GM12878 (cell line): ENCODE results near the gene CALHM3. TPM values are rescaled to one million over a fixed set of nuclear protein-coding genes. Genes with fewer than 3 reads are reported as not detected.

ENCODE experiments used
- ATAC-seq: fragments of 200-7000 bp; cut with Tn5 transposase; 3 replicates; pipeline ENCODE4 v1.9.1; 2020; ENCODE audit warnings: mild to moderate bottlenecking, moderate library complexity
- BruUV-seq: library from RNA; stranded (reverse); fragments of 400-500 nt; replicated peaks from 2 replicates; lab custom pipeline; 2021; lab: Mats Ljungman, UMichigan
- CTCF ChIA-PET: fragments of 300-600 bp; sonication (Branson Sonifier 250); formaldehyde crosslinking; extraction: SDS; loops from one replicate; lab custom pipeline; 2021; ENCODE audit warnings: inconsistent platforms; lab: Yijun Ruan, JAX
- POLR2A ChIA-PET: fragments of 350-600 bp; formaldehyde crosslinking; extraction: SDS; loops from one replicate; lab custom pipeline; 2021; ENCODE audit warnings: inconsistent platforms; lab: Charles Lee
- RAD21 ChIA-PET: fragments of 300-600 bp; sonication (Branson Sonifier 250); formaldehyde crosslinking; loops from one replicate; lab custom pipeline; 2023; ENCODE audit warnings: antibody characterized with exemption; ENCODE audit not compliant: unreplicated experiment; lab: Charles Lee
- SMC1A ChIA-PET: fragments of 300-600 bp; sonication (Branson Sonifier 250); formaldehyde crosslinking; loops from one replicate; lab custom pipeline; 2023; ENCODE audit not compliant: unreplicated experiment, uncharacterized antibody; lab: Charles Lee
- DNase-seq: peaks from one replicate; pipeline ENCODE4 v3.0.0-alpha.2; 2011; ENCODE audit warnings: low read depth, low spot score
- FAIRE-seq: peaks from 3 replicates; lab custom pipeline; 2011; peaks lifted over from hg19 to GRCh38; lab: Jason Lieb, UNC
- H2AFZ ChIP-seq: 2 replicates; pipeline ENCODE4 v1.6.0; 2011; ENCODE audit warnings: low read depth, low read length, control low read depth; ENCODE audit not compliant: control insufficient read depth
- H3K27ac ChIP-seq: 2 replicates; pipeline ENCODE4 v1.5.1; 2011; ENCODE audit warnings: control low read depth; ENCODE audit not compliant: control insufficient read depth, insufficient read depth
- H3K27me3 ChIP-seq, 2 experiments: replicated peaks in 1 of 2; 2 replicates each; pipeline versions ENCODE4 v1.6.0 to v1.6.1; 2011; ENCODE audit warnings: low read length in 1 of 2; ENCODE audit not compliant: control insufficient read depth in 2 of 2, insufficient read depth in 2 of 2
- H3K36me3 ChIP-seq, 2 experiments: 2 replicates each; pipeline ENCODE4 v1.5.1; 2011; ENCODE audit warnings: low read length in 1 of 2; ENCODE audit not compliant: control insufficient read depth in 2 of 2, insufficient read depth in 2 of 2
- H3K4me1 ChIP-seq: 2 replicates; pipeline ENCODE4 v1.6.1; 2011; ENCODE audit warnings: mild to moderate bottlenecking, low read length, moderate library complexity, mixed read lengths; ENCODE audit not compliant: control insufficient read depth, insufficient read depth
- H3K4me2 ChIP-seq: 2 replicates; pipeline ENCODE4 v1.6.0; 2011; ENCODE audit warnings: control low read depth; ENCODE audit not compliant: control insufficient read depth, insufficient read depth
- H3K4me3 ChIP-seq: fragments of 200-600 bp; sonication (generic); 2 replicates; pipeline ENCODE4 v1.5.1; 2016
- H3K79me2 ChIP-seq: 2 replicates; pipeline ENCODE4 v1.6.0; 2011; ENCODE audit warnings: low read length; ENCODE audit not compliant: control insufficient read depth, insufficient read depth
- H3K9ac ChIP-seq: 2 replicates; pipeline ENCODE4 v1.8.0; 2011; ENCODE audit warnings: low read length, control low read depth, mixed read lengths; ENCODE audit not compliant: control insufficient read depth, insufficient read depth
- H3K9me3 ChIP-seq: replicated peaks from 3 replicates; pipeline ENCODE4 v1.5.1; 2011; ENCODE audit warnings: mild to moderate bottlenecking, low read length; ENCODE audit not compliant: control insufficient read depth, insufficient read depth
- H4K20me1 ChIP-seq: 2 replicates; pipeline ENCODE4 v1.6.0; 2011; ENCODE audit not compliant: control insufficient read depth, insufficient read depth
- BMI1 ChIP-seq: fragments of 450-650 bp; IDR thresholded peaks from 2 replicates; pipeline ENCODE4 v1.6.1; 2016; ENCODE audit warnings: mild to moderate bottlenecking, moderate library complexity, borderline replicate concordance
- CHD4 ChIP-seq: fragments of 200-600 bp; sonication (generic); IDR thresholded peaks from 2 replicates; pipeline ENCODE4 v1.6.1; 2016; ENCODE audit warnings: mild to moderate bottlenecking
- MLLT1 ChIP-seq: fragments of 450-650 bp; IDR thresholded peaks from 2 replicates; pipeline ENCODE4 v1.6.1; 2016; ENCODE audit warnings: mild to moderate bottlenecking
- WGBS: methylation state at CpG from one replicate; pipeline ENCODE4 v1.1.6; 2016; ENCODE audit warnings: low lambda C conversion rate; ENCODE audit not compliant: insufficient replicate concordance, insufficient coverage; ENCODE audit errors: missing lambda C conversion rate; 5-methylcytosine and 5-hydroxymethylcytosine counted together
- in situ Hi-C: fragments of 300-500 bp; cut with MboI; formaldehyde crosslinking; loops from 9 replicates; pipeline ENCODE4 v1.14.3; 2018; ENCODE audit warnings: mixed read lengths
- intact Hi-C: fragments of 100-400 bp; cut with micrococcal nuclease; formaldehyde crosslinking; loops from one replicate; pipeline ENCODE4 v1.14.2; 2022; ENCODE audit not compliant: unreplicated experiment
- polyA plus RNA-seq, 11 experiments: library from polyadenylated mRNA; depleted of rRNA in 4 of 11; unstranded in 6 of 11; stranded (reverse) in 5 of 11; fragments of >200 nt; fragmentation: Nextera tagmentation in 4 of 11; fragmentation: Illumina TruSeq in 1 of 11; extraction: Ambion mirVana in 4 of 11; extraction: Trizol in 1 of 11; gene quantifications; 1 replicate in 1 of 11; 2 replicates in 10 of 11; pipeline versions ENCODE4 v1.2.1 to v1.2.3, GENCODE V29; 2011 to 2016; ENCODE audit warnings: inconsistent platforms in 2 of 11, missing spikeins in 2 of 11, low read depth in 1 of 11
- total RNA-seq, 4 experiments: library from RNA; depleted of rRNA in 3 of 4; stranded (reverse); fragments of >200 nt in 3 of 4; fragmentation: Illumina TruSeq in 1 of 4; extraction: Trizol in 1 of 4; gene quantifications; 2 replicates each; pipeline versions ENCODE4 v1.2.1 to v1.2.3, GENCODE V29; 2013 to 2021

Gene CALHM3
- total and polyA plus RNA-seq, 10 of the 15 experiments (the other 5 are each of a cell fraction or from before 2014, with no cell fraction given), result 0.03 to 0.42 (median 0.11) TPM; not detected in 5

DNA sequence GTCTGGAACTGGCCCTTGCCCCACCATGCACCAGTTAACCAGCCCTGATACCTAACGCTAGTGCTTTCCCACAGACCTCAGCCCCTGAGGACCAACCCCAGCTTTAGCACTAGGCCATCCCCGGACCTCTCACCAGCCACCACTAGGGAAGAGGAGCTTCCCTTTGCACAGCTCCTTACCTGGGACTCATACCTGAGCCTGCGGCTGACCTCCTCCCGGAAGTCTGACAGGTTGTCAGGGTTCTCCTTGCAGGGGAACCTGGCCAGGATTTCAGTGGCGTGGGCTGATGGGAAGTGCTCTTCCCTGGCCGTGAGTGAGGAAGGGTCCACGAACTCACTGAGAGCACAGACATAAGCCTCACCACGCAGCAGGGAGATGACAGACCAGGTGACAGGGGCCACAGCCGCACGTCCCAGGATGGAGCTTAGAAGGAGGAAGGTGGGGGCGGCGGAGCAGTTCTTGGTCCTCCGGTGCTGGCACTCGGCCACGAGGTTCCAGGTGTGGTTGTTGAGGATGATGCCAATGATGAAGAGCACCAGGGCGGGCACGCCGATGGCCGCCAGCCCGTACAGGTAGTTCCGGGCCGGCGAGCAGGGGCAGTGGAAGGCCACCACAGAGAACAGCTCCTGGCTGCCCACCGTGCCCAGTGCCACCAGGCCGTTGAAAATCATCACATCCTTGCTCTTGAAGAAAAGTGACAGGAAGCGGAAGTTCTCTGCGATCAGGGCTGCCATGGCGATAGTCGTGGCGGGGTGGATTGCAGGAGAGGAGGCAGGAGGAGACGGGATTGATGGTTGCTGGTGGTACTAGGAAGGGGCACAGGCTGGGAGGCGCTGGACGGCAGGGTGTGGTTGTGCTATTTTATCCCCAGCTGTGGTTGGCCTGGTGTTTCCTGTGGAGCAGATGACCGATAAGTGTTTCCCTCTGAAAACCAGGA is 29.6 kb downstream of the CALHM3 start:
- H3K27ac ChIP-seq, result no peak overlapping the region
- H3K4me3 ChIP-seq, result peak overlapping the region; percentile 45; the same call in 1 of the 2 replicates
- DNase-seq (no peak), FAIRE-seq (no peak), ATAC-seq (no peak)
- H3K36me3 ChIP-seq, result peaks cover 17 to 24% of the 10 kb centered on the region in 2 experiments
- ChIA-PET SMC1A (interaction anchor here (9.6 kb wide), 1 partner anchor 24 kb away, joined by 124 read pairs; no protein-coding TSS in a partner anchor), CTCF (interaction anchor here (0.6 to 17.8 kb wide), 6 partner anchors 9 to 34 kb away, joined by 3 to 163 read pairs (median 15); partner anchors contain the start of genes CALHM1 and CALHM3), RAD21 (interaction anchor here (1.0 to 7.1 kb wide), 7 partner anchors 17 to 41 kb away, joined by 3 to 73 read pairs (median 8); no protein-coding TSS in a partner anchor), POLR2A (interaction anchor here (0.9 to 9.5 kb wide), 4 partner anchors 13 to 27 kb away, joined by 3 to 144 read pairs (median 20); no protein-coding TSS in a partner anchor)
- H3K79me2 ChIP-seq, result peaks cover 30% of the 10 kb centered on the region
- intact Hi-C loops, result loop anchor here (5.0 kb wide), 1 partner anchor 33 kb away; no protein-coding TSS in a partner anchor
- no peak overlapping the region for H3K9ac ChIP-seq
- H4K20me1 ChIP-seq, result no peaks in the 10 kb centered on the region; the same call in 1 of the 2 replicates
- in situ Hi-C loops, result no loop called here
- TF ChIP-seq BMI1, result no peak
- TF ChIP-seq CHD4, result no peak
- TF ChIP-seq MLLT1, result peak; percentile 79; the same call in 1 of the 2 replicates
- WGBS, result 85% methylated on average over 34 of the region's 34 CpGs
- BruUV-seq, result no TSS peak
- no peaks in the 10 kb centered on the region for H3K27me3 ChIP-seq
- H3K4me2 ChIP-seq, result peak overlapping the region; percentile 79; the same call in 1 of the 2 replicates
- no peaks in the 10 kb centered on the region for H3K9me3 ChIP-seq
- H3K4me1 ChIP-seq, result peaks cover 24% of the 10 kb centered on the region
- no peak overlapping the region for H2AFZ ChIP-seq
